Activated CD8-positive, alpha-beta T cell treated with anti-CD3 and anti-CD28 coated beads, Interleukin-2, amount 10 ng/mL, durations not matched to agents 7 days and 5 days (primary cell): ENCODE data around the gene TAS2R41. TPM values are rescaled to one million over a fixed set of nuclear protein-coding genes. Genes with fewer than 3 reads are reported as not detected.
"Not testable (repeated sequence)": the region's sequence is repeated elsewhere in the genome, so short reads cannot be mapped to it uniquely, and the experiment has no call there.

Experiments
- ATAC-seq: fragments of 150-1000 bp; cut with Tn5 transposase; one replicate; pipeline ENCODE4 v1.10.0; 2021; ENCODE audit warnings: moderate library complexity
- CTCF ChIA-PET: fragments of 350-600 bp; sonication (Branson Sonifier 250); formaldehyde crosslinking; loops from one replicate; lab custom pipeline; 2021; ENCODE audit warnings: antibody characterized with exemption; lab: Charles Lee
- POLR2A ChIA-PET: fragments of 350-600 bp; sonication (Branson Sonifier 250); formaldehyde crosslinking; loops from one replicate; lab custom pipeline; 2021; ENCODE audit warnings: antibody characterized with exemption; lab: Charles Lee
- DNase-seq: peaks from one replicate; pipeline ENCODE4 v3.0.0-alpha.2; 2020
- H3K27ac Mint-ChIP-seq: one replicate; pipeline ENCODE4 v1.8.0; 2021; ENCODE audit warnings: mild to moderate bottlenecking, mixed read lengths
- H3K27me3 Mint-ChIP-seq: one replicate; pipeline ENCODE4 v1.8.0; 2021; ENCODE audit warnings: low read depth, mixed read lengths
- H3K36me3 Mint-ChIP-seq: one replicate; pipeline ENCODE4 v1.8.0; 2021; ENCODE audit warnings: low read depth, mixed read lengths
- H3K4me1 Mint-ChIP-seq: one replicate; pipeline ENCODE4 v1.8.0; 2021; ENCODE audit warnings: low read depth, mixed read lengths
- H3K4me3 Mint-ChIP-seq: one replicate; pipeline ENCODE4 v1.8.0; 2021; ENCODE audit warnings: mild to moderate bottlenecking, mixed read lengths
- H3K9me3 Mint-ChIP-seq: one replicate; pipeline ENCODE4 v1.8.0; 2022; ENCODE audit warnings: mixed read lengths; ENCODE audit not compliant: insufficient read depth
- total RNA-seq, 2 experiments: library from RNA; stranded (reverse); gene quantifications; one replicate each; pipeline ENCODE4 v1.2.3, GENCODE V29; 2021

Gene TAS2R41
- total RNA-seq, 2 experiments from 2014 or later, result not detected

- DNase-seq, result no peak
- Mint-ChIP-seq H3K27ac (no peak overlapping the region), H3K36me3 (no peaks in the 10 kb centered on the region), H3K4me3 (no peak overlapping the region), H3K4me1 (no peaks in the 10 kb centered on the region), H3K9me3 (no peaks in the 10 kb centered on the region), H3K27me3 (peaks cover 2% of the 10 kb centered on the region)
- ChIA-PET CTCF (interaction anchor here (0.6 kb wide), 1 partner anchor 274 kb away, joined by 5 read pairs; no protein-coding TSS in a partner anchor), POLR2A (interaction anchor here (0.6 kb wide), 1 partner anchor 310 kb away, joined by 6 read pairs; no protein-coding TSS in a partner anchor)
- ATAC-seq, result no peak
These were observed 7.4 kb downstream of the TAS2R41 start for GRCh38 chr7:143485094-143485493.

- peaks cover 2% of the 10 kb centered on the region for H3K27me3 Mint-ChIP-seq
- no peak overlapping the region for H3K27ac Mint-ChIP-seq
- H3K9me3 Mint-ChIP-seq, result no peaks in the 10 kb centered on the region
- H3K4me1 Mint-ChIP-seq, result no peaks in the 10 kb centered on the region
- H3K4me3 Mint-ChIP-seq, result no peak overlapping the region
- ATAC-seq (no peak), DNase-seq (no peak)
- ChIA-PET CTCF (interaction anchor here (0.6 kb wide), 1 partner anchor 274 kb away, joined by 5 read pairs; no protein-coding TSS in a partner anchor), POLR2A (interaction anchor here (0.6 kb wide), 1 partner anchor 311 kb away, joined by 6 read pairs; no protein-coding TSS in a partner anchor)
- no peaks in the 10 kb centered on the region for H3K36me3 Mint-ChIP-seq
These were observed 7.8 kb downstream of the TAS2R41 start for GRCh38 chr7:143485500-143485899.

- CTCF ChIA-PET, H3K27ac Mint-ChIP-seq, H3K4me3 Mint-ChIP-seq, POLR2A ChIA-PET, H3K4me1 Mint-ChIP-seq, ATAC-seq, H3K27me3 Mint-ChIP-seq, H3K36me3 Mint-ChIP-seq, H3K9me3 Mint-ChIP-seq, DNase-seq: not testable (repeated sequence)
These were observed 8.6 kb downstream of the TAS2R41 start for GRCh38 chr7:143486266-143486665.

DNA sequence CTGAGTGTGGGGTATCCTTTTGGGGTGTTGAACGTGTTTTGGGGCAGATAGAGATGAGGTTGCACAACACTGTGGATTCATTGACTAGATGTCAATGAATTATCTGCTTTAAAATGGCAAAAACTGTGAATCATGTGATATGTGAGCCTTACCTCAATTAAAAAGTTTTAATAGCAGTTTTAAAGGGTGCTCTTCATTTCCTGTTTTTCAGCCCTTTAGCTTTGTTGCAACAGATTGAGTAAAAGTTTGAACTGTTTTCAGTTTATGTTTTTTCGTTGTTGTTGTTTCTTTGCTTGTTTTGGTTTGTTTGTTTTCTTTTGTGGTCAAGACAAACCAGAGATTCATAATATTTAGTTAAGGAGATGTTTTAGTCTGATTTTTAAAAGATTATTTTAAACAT lies 9.4 kb downstream of the TAS2R41 start:
- Mint-ChIP-seq H3K4me3 (no peak overlapping the region), H3K27me3 (peaks cover 2% of the 10 kb centered on the region), H3K4me1 (peaks cover 3% of the 10 kb centered on the region), H3K36me3 (no peaks in the 10 kb centered on the region), H3K9me3 (no peaks in the 10 kb centered on the region), H3K27ac (no peak overlapping the region)
- ChIA-PET POLR2A (no interaction called here), CTCF (no interaction called here)
- ATAC-seq (no peak), DNase-seq (no peak)

DNA sequence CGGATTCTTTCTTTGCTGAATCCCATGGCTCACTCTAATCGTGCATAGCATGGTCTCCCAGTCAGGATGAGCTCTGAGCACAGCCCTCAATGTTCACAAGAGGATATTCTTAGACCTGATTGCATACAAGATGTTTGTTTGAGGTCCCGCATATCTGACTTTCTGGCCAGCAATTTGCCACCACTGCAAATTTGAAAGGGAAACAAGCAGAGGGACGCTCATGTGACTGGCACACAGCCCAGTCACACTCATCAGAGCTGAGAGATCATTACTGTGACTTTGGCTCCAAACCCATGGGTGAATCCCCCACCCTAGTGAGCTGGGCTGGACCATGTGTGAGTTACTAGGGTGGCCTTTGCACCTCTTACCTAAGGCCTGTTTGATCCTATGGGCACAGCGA lies 9.9 kb downstream of the TAS2R41 start:
- no peak for DNase-seq
- Mint-ChIP-seq H3K27me3 (peaks cover 2% of the 10 kb centered on the region), H3K27ac (no peak overlapping the region), H3K4me3 (no peak overlapping the region), H3K36me3 (no peaks in the 10 kb centered on the region), H3K9me3 (no peaks in the 10 kb centered on the region), H3K4me1 (peaks cover 7% of the 10 kb centered on the region)
- no peak for ATAC-seq
- CTCF ChIA-PET, result no interaction called here
- POLR2A ChIA-PET, result no interaction called here

DNA sequence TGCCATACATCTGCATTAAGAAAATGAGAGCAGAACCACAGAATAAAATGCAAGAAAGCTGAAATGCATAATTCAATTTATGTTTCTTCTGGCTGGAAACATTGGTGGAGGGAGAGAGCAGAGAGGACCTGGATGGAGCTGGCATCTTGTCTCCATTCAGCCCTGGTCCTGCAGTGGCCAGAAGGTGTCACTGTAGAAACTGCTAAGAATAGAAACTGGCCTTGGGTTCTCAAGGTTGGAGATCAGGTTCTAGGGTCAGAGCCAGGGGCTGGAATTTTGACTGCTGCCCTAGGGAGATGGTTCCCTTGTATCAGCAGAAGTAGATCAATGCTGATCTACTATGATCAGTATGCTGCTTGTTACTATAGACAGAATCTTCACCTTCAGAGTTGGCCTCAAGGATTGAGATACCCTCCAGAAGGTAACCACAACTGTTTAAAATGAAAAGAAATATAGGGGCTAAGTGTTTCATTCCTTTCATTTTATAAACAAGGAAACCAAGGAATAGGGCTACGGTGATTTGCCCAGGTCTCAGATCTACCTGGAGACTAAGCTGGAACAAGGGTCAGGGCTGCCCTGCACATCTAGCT lies 13.1 kb downstream of the TAS2R41 start:
- no peaks in the 10 kb centered on the region for H3K36me3 Mint-ChIP-seq
- ChIA-PET POLR2A (interaction anchor here (0.6 kb wide), 1 partner anchor 1812 kb away, joined by 3 read pairs; no protein-coding TSS in a partner anchor), CTCF (interaction anchor here (0.6 to 1.8 kb wide), 7 partner anchors 11 to 276 kb away, joined by 3 to 7 read pairs (median 3); no protein-coding TSS in a partner anchor)
- ATAC-seq (peak; percentile 52), DNase-seq (peak; percentile 28)
- no peak overlapping the region for H3K27ac Mint-ChIP-seq
- H3K9me3 Mint-ChIP-seq, result no peaks in the 10 kb centered on the region
- H3K4me1 Mint-ChIP-seq, result peaks cover 18% of the 10 kb centered on the region
- H3K27me3 Mint-ChIP-seq, result peaks cover 2% of the 10 kb centered on the region
- H3K4me3 Mint-ChIP-seq, result no peak overlapping the region

DNA sequence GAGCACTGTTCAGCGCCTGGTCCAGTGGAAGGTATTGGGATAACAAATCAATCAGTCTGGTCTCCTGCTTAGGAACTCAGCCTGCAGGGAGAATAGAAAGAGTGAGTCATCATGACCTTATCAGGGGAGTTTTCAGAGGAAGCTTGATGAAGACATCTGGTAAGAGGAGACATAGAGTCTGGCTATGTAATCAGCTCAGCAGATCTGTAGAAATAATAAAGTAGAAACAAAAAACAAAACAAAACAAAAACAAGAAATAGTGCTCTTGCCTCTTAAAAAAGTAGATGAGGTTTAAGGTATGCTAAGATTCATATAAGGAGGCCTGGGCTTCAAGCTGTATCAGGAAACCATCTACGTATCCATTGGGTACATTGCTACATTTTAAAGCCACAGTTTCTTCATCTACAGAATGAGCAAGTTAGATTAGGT lies 14.4 kb downstream of the TAS2R41 start:
- Mint-ChIP-seq H3K4me1 (peaks cover 18% of the 10 kb centered on the region), H3K9me3 (no peaks in the 10 kb centered on the region), H3K4me3 (no peak overlapping the region), H3K36me3 (no peaks in the 10 kb centered on the region), H3K27me3 (peaks cover 2% of the 10 kb centered on the region), H3K27ac (no peak overlapping the region)
- POLR2A ChIA-PET, result no interaction called here
- DNase-seq (no peak), ATAC-seq (no peak)
- CTCF ChIA-PET, result interaction anchor here (0.7 to 1.8 kb wide), 8 partner anchors 8 to 535 kb away, joined by 3 to 7 read pairs (median 3); no protein-coding TSS in a partner anchor

DNA sequence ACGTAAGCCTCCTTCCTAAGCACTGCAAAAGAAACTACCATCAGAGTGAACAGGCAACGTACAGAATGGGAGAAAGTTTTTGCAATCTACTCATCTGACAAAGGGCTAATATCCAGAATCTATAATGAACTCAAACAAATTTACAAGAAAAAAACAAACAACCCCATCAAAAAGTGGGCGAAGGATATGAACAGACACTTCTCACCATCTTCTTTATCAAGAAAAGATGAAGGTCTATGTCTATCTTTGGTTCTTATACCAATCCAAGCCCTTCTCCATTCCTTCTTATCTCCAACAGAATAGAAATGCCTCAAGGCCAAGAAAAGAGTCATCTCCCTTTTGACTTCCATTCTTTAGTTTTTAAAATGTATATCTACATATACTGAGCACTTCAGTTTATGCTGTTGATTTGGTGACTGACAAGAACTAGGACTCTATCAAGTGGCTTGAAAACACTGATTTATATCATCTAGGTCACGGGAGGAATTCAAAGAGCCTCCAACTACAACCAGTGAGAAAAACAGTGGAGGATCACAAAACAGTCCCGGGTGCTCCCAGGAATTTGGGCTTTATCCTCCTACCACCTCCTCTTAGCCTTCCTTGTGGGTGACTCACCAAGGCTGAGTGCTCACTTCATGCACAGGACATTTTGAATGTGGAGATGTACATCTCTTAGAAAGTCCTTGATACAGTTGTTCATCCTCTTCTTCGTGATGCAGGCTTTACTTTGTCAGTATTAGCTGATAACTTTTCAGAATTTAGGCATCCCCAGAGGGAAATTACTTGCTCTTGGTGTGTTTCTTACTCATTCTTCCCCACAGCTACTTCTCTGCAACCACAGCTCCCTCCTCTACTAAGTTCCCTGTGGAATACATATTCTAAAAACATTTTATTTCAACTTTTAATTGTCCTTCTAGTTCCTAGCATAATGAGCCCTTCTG lies 15.4 kb downstream of the TAS2R41 start:
- DNase-seq (no peak), ATAC-seq (no peak)
- no peak overlapping the region for H3K27ac Mint-ChIP-seq
- H3K4me1 Mint-ChIP-seq, result peaks cover 18% of the 10 kb centered on the region
- H3K36me3 Mint-ChIP-seq, result no peaks in the 10 kb centered on the region
- H3K9me3 Mint-ChIP-seq, result no peaks in the 10 kb centered on the region
- CTCF ChIA-PET, result interaction anchor here (0.7 to 1.8 kb wide), 5 partner anchors 9 to 278 kb away, joined by 3 to 7 read pairs (median 3); no protein-coding TSS in a partner anchor
- H3K4me3 Mint-ChIP-seq, result no peak overlapping the region
- POLR2A ChIA-PET, result no interaction called here
- peaks cover 2% of the 10 kb centered on the region for H3K27me3 Mint-ChIP-seq

- CTCF ChIA-PET, result interaction anchor here (0.8 to 1.3 kb wide), 3 partner anchors 11 to 879 kb away, joined by 3 to 5 read pairs (median 3); no protein-coding TSS in a partner anchor
- peaks cover 2% of the 10 kb centered on the region for H3K27me3 Mint-ChIP-seq
- DNase-seq, result no peak
- H3K36me3 Mint-ChIP-seq, result no peaks in the 10 kb centered on the region
- ATAC-seq, result no peak
- H3K27ac Mint-ChIP-seq, result no peak overlapping the region
- H3K4me3 Mint-ChIP-seq, result no peak overlapping the region
- H3K9me3 Mint-ChIP-seq, result no peaks in the 10 kb centered on the region
- H3K4me1 Mint-ChIP-seq, result peaks cover 18% of the 10 kb centered on the region
- POLR2A ChIA-PET, result no interaction called here
These were observed 16.1 kb downstream of the TAS2R41 start for GRCh38 chr7:143493751-143494150.

GRCh38 chr7:143494622-143495021 lies 16.9 kb downstream of the TAS2R41 start:
- ChIA-PET CTCF (interaction anchor here (0.8 to 1.1 kb wide), 2 partner anchors 258 to 880 kb away, joined by 3 read pairs; no protein-coding TSS in a partner anchor), POLR2A (no interaction called here)
- Mint-ChIP-seq H3K27ac (no peak overlapping the region), H3K9me3 (no peaks in the 10 kb centered on the region), H3K36me3 (no peaks in the 10 kb centered on the region), H3K27me3 (no peaks in the 10 kb centered on the region), H3K4me1 (peaks cover 18% of the 10 kb centered on the region), H3K4me3 (no peak overlapping the region)
- DNase-seq (no peak), ATAC-seq (no peak)

DNA sequence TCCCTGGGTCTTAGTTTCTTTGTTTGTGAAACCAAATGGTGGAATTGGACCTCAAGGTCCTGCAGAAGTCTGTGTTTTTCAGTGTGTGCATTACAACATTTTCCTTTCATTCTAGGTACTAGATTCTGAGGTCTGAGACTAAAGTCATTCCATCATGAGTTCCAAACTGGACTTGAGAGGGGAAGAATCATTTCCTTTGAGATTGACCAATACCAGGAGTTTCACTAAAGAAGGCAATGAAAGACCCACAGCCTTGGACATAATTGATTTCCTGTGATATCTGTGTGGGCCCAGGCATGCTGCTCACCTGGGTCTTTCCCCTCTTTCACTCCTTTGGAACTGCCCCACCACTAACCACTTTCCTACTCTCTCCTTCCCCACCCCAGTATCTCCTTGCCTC lies 18.2 kb downstream of the TAS2R41 start:
- Mint-ChIP-seq H3K4me3 (no peak overlapping the region), H3K27me3 (no peaks in the 10 kb centered on the region), H3K4me1 (peaks cover 18% of the 10 kb centered on the region), H3K27ac (no peak overlapping the region), H3K36me3 (no peaks in the 10 kb centered on the region), H3K9me3 (no peaks in the 10 kb centered on the region)
- ChIA-PET POLR2A (no interaction called here), CTCF (no interaction called here)
- DNase-seq, result no peak
- no peak for ATAC-seq
